Lung microvascular endothelial cell (primary cell): ENCODE data around the gene MEF2A. TPM values are rescaled to one million over a fixed set of nuclear protein-coding genes. Genes with fewer than 3 reads are reported as not detected.
A peak's percentile ranks its signal among the peaks of the same experiment; 100 is the strongest.
"Not testable (repeated sequence)": the region's sequence is repeated elsewhere in the genome, so short reads cannot be mapped to it uniquely, and the experiment has no call there.

Experiments used
- DNase-seq, 2 donors: peaks; one replicate each; pipeline versions ENCODE4 v3.0.0 to v3.0.0-alpha.2; 2010; ENCODE audit warnings: low read depth in 2 of 2
- total RNA-seq: library from RNA; depleted of rRNA; stranded (reverse); fragments of >200 nt; gene quantifications from 2 replicates; pipeline ENCODE4 v1.2.1, GENCODE V29; 2014

MEF2A gene
- total RNA-seq, 1 donor from 2014 or later: 16.5 TPM

- DNase-seq: no peak
Measured at GRCh38 chr15:99645951-99646350, 80.2 kb downstream of the MEF2A start.

GRCh38 chr15:99651023-99651807 lies 85.4 kb downstream of the MEF2A start:
- DNase-seq: peak in 1 of 2 donors; percentile 72

- no peak for DNase-seq
Measured at GRCh38 chr15:99656205-99656604, 90.4 kb downstream of the MEF2A start.

- DNase-seq: no peak
Measured at GRCh38 chr15:99657996-99658395, 92.2 kb downstream of the MEF2A start.

- no peak for DNase-seq
Measured at GRCh38 chr15:99662903-99663302, 97.1 kb downstream of the MEF2A start.

GRCh38 chr15:99666073-99666472 lies 100.3 kb downstream of the MEF2A start:
- DNase-seq: not testable (repeated sequence)

GRCh38 chr15:99668533-99669182 lies 102.9 kb downstream of the MEF2A start:
- DNase-seq: no peak

- DNase-seq: no peak
Measured at GRCh38 chr15:99669250-99669649, 103.5 kb downstream of the MEF2A start.

- no peak for DNase-seq
Measured at GRCh38 chr15:99671926-99672635, 106.3 kb downstream of the MEF2A start.

GRCh38 chr15:99673111-99673510 lies 107.3 kb downstream of the MEF2A start:
- DNase-seq: no peak

GRCh38 chr15:99674279-99674678 lies 108.5 kb downstream of the MEF2A start:
- DNase-seq: no peak

GRCh38 chr15:99677540-99678134 lies 111.9 kb downstream of the MEF2A start:
- no peak for DNase-seq

GRCh38 chr15:99680276-99680675 lies 114.5 kb downstream of the MEF2A start:
- DNase-seq: no peak

GRCh38 chr15:99681990-99682389 lies 116.2 kb downstream of the MEF2A start:
- peak in 1 of 2 donors; percentile 12 for DNase-seq

GRCh38 chr15:99682455-99682854 lies 116.7 kb downstream of the MEF2A start:
- DNase-seq: peak; percentile 76 to 95

- DNase-seq: peak; percentile 81 to 95
Measured at GRCh38 chr15:99683000-99683670, 117.4 kb downstream of the MEF2A start.

GRCh38 chr15:99686290-99686689 lies 120.5 kb downstream of the MEF2A start:
- DNase-seq: no peak

- peak in 1 of 2 donors; percentile 46 for DNase-seq
Measured at GRCh38 chr15:99692825-99693224, 127.0 kb downstream of the MEF2A start.

GRCh38 chr15:99696096-99696495 lies 130.3 kb downstream of the MEF2A start:
- DNase-seq: peak; percentile 57 to 85

GRCh38 chr15:99702895-99703602 lies 137.3 kb downstream of the MEF2A start:
- DNase-seq: peak in 1 of 2 donors; percentile 60
